ENCODE data around the gene ADD2. TPM values are rescaled to one million over a fixed set of nuclear protein-coding genes. Genes with fewer than 3 reads are reported as not detected.
"Not testable (repeated sequence)": the region's sequence is repeated elsewhere in the genome, so short reads cannot be mapped to it uniquely, and the experiment has no call there.

ADD2 gene
- polyA plus RNA-seq, 1 experiment = 0.12 TPM

GRCh38 chr2:70656421-70657010 is 111.5 kb downstream of the ADD2 start:
- no peak for DNase-seq (ENCODE audit: low read depth, low spot score)
- POLR2A ChIA-PET = no interaction called here
- TF ChIP-seq CTCF (IDR thresholded peaks at IDR 0.05; ENCODE audit: low read depth, low read length) = no peak
- Histone ChIP-seq H3K27ac (ENCODE audit: low read depth, low read length) (no peak overlapping the region), H3K27me3 (ENCODE audit: control insufficient read depth, insufficient read depth, low read length) (peaks cover 6% of the 10 kb centered on the region), H3K9me3 (ENCODE audit: control insufficient read depth, insufficient read depth, low read length) (no peaks in the 10 kb centered on the region), H3K4me3 (ENCODE audit: low read depth, low read length) (no peak overlapping the region)
- CTCF ChIA-PET = interaction anchor here (1.6 kb wide), 1 partner anchor 292 kb away, joined by 4 read pairs; no protein-coding TSS in a partner anchor

- ChIA-PET POLR2A (no interaction called here), CTCF (interaction anchor here (0.7 to 1.6 kb wide), 9 partner anchors 26 to 1976 kb away, joined by 3 to 14 read pairs (median 4); no protein-coding TSS in a partner anchor)
- no peak for TF ChIP-seq CTCF (IDR thresholded peaks at IDR 0.05; ENCODE audit: low read depth, low read length)
Observed at GRCh38 chr2:70655786-70656185, 112.2 kb downstream of the ADD2 start.

GRCh38 chr2:70655211-70655610 is 112.8 kb downstream of the ADD2 start:
- H3K27ac ChIP-seq (ENCODE audit: low read depth, low read length); H3K4me3 ChIP-seq (ENCODE audit: low read depth, low read length); POLR2A ChIA-PET; DNase-seq (ENCODE audit: low read depth, low spot score); H3K27me3 ChIP-seq (ENCODE audit: control insufficient read depth, insufficient read depth, low read length); H3K9me3 ChIP-seq (ENCODE audit: control insufficient read depth, insufficient read depth, low read length): not testable (repeated sequence)
- CTCF ChIA-PET = interaction anchor here (0.7 to 1.5 kb wide), 9 partner anchors 25 to 1976 kb away, joined by 3 to 14 read pairs (median 4); no protein-coding TSS in a partner anchor
- peak; percentile 38 for TF ChIP-seq CTCF (IDR thresholded peaks at IDR 0.05; ENCODE audit: low read depth, low read length)

More at GRCh38 chr2:70655786-70656185, 112.2 kb downstream of the ADD2 start:
- H3K27me3 ChIP-seq (ENCODE audit: control insufficient read depth, insufficient read depth, low read length) = peaks cover 6% of the 10 kb centered on the region
- no peaks in the 10 kb centered on the region for H3K9me3 ChIP-seq (ENCODE audit: control insufficient read depth, insufficient read depth, low read length)
- H3K27ac ChIP-seq (ENCODE audit: low read depth, low read length) = no peak overlapping the region
- DNase-seq (ENCODE audit: low read depth, low spot score) = no peak
- H3K4me3 ChIP-seq (ENCODE audit: low read depth, low read length) = no peak overlapping the region

- H3K9me3 ChIP-seq (ENCODE audit: control insufficient read depth, insufficient read depth, low read length) = no peaks in the 10 kb centered on the region
- H3K4me3 ChIP-seq (ENCODE audit: low read depth, low read length) = no peak overlapping the region
- CTCF ChIA-PET = interaction anchor here (1.8 kb wide), 1 partner anchor 349 kb away, joined by 5 read pairs; no protein-coding TSS in a partner anchor
- no peak overlapping the region for H3K27ac ChIP-seq (ENCODE audit: low read depth, low read length)
- H3K27me3 ChIP-seq (ENCODE audit: control insufficient read depth, insufficient read depth, low read length) = peaks cover 6% of the 10 kb centered on the region
- POLR2A ChIA-PET = no interaction called here
- TF ChIP-seq CTCF (IDR thresholded peaks at IDR 0.05; ENCODE audit: low read depth, low read length) = no peak
- DNase-seq (ENCODE audit: low read depth, low spot score) = no peak
Observed at GRCh38 chr2:70651727-70652126, 116.3 kb downstream of the ADD2 start.

GRCh38 chr2:70651014-70651413 is 117.0 kb downstream of the ADD2 start:
- CTCF ChIA-PET = interaction anchor here (1.8 kb wide), 1 partner anchor 348 kb away, joined by 5 read pairs; no protein-coding TSS in a partner anchor
- POLR2A ChIA-PET = no interaction called here
- Histone ChIP-seq H3K9me3 (ENCODE audit: control insufficient read depth, insufficient read depth, low read length) (no peaks in the 10 kb centered on the region), H3K27me3 (ENCODE audit: control insufficient read depth, insufficient read depth, low read length) (peaks cover 6% of the 10 kb centered on the region), H3K27ac (ENCODE audit: low read depth, low read length) (no peak overlapping the region), H3K4me3 (ENCODE audit: low read depth, low read length) (no peak overlapping the region)
- DNase-seq (ENCODE audit: low read depth, low spot score) = no peak
- TF ChIP-seq CTCF (IDR thresholded peaks at IDR 0.05; ENCODE audit: low read depth, low read length) = no peak
